CD14-positive monocyte (primary cell): ENCODE measurements around the gene OR10P1. TPM values are rescaled to one million over a fixed set of nuclear protein-coding genes. Genes with fewer than 3 reads are reported as not detected.

Experiments used
- DNase-seq, 3 donors: peaks; one replicate each; pipeline ENCODE4 v3.0.0-alpha.2; 2011 to 2022
- H2AFZ ChIP-seq: 2 replicates; pipeline ENCODE4 v1.6.0; 2012; ENCODE audit warnings: mild to moderate bottlenecking, low read depth, low read length, inconsistent platforms; ENCODE audit not compliant: insufficient read depth, poor library complexity, severe bottlenecking
- H3K27ac ChIP-seq, 2 donors: 1 replicate in 1 of 2; 2 replicates in 1 of 2; pipeline ENCODE4 v1.5.1; 2012 to 2013; ENCODE audit warnings: low read length in 2 of 2, control low read depth in 1 of 2, inconsistent platforms in 1 of 2, low read depth in 1 of 2, mild to moderate bottlenecking in 1 of 2
- H3K27me3 ChIP-seq, 2 donors: one replicate each; pipeline versions ENCODE4 v1.6.0 to v1.6.1; 2011 to 2013; ENCODE audit warnings: low read length in 2 of 2; ENCODE audit not compliant: control insufficient read depth in 2 of 2, insufficient read depth in 2 of 2
- H3K36me3 ChIP-seq, 2 donors: replicated peaks in 1 of 2; 1 replicate in 1 of 2; 2 replicates in 1 of 2; pipeline versions ENCODE4 v1.5.1 to v1.6.1; 2012 to 2013; ENCODE audit warnings: low read length in 2 of 2, control low read depth in 1 of 2, inconsistent platforms in 1 of 2, mild to moderate bottlenecking in 1 of 2; ENCODE audit not compliant: insufficient read depth in 2 of 2, control insufficient read depth in 1 of 2
- H3K4me1 ChIP-seq, 2 donors: 1 replicate in 1 of 2; 2 replicates in 1 of 2; pipeline versions ENCODE4 v1.5.1 to v1.6.1; 2012 to 2013; ENCODE audit warnings: low read length in 2 of 2, control low read depth in 1 of 2, inconsistent platforms in 1 of 2, mild to moderate bottlenecking in 1 of 2, moderate library complexity in 1 of 2; ENCODE audit not compliant: insufficient read depth in 2 of 2, control insufficient read depth in 1 of 2
- H3K4me2 ChIP-seq: replicated peaks from 2 replicates; pipeline ENCODE3; 2012; ENCODE audit warnings: low read length, moderate library complexity, mild to moderate bottlenecking; ENCODE audit not compliant: poor library complexity, severe bottlenecking; ENCODE audit errors: extremely low read depth
- H3K4me3 ChIP-seq, 3 experiments: fragments of 200-600 bp in 1 of 3; sonication (generic) in 1 of 3; replicated peaks in 1 of 3; 1 replicate in 2 of 3; 2 replicates in 1 of 3; pipeline ENCODE4 v1.5.1; 2011 to 2013; ENCODE audit warnings: low read length in 3 of 3, mild to moderate bottlenecking in 3 of 3, control low read depth in 2 of 3, low read depth in 2 of 3, inconsistent platforms in 1 of 3, moderate library complexity in 1 of 3
- H3K79me2 ChIP-seq: 2 replicates; pipeline ENCODE4 v1.6.0; 2012; ENCODE audit warnings: mild to moderate bottlenecking, control low read depth, inconsistent platforms, low read length, moderate library complexity; ENCODE audit not compliant: insufficient read depth
- H3K9ac ChIP-seq: 2 replicates; pipeline ENCODE4 v1.6.0; 2017; ENCODE audit warnings: low read length, mild to moderate bottlenecking; ENCODE audit not compliant: insufficient read depth, poor library complexity, severe bottlenecking
- H3K9me3 ChIP-seq, 2 donors: replicated peaks in 1 of 2; 1 replicate in 1 of 2; 2 replicates in 1 of 2; pipeline versions ENCODE4 v1.5.1 to v1.6.1; 2012 to 2013; ENCODE audit warnings: low read length in 2 of 2, control low read depth in 1 of 2; ENCODE audit not compliant: control insufficient read depth in 1 of 2, insufficient read depth in 1 of 2
- H4K20me1 ChIP-seq: 2 replicates; pipeline ENCODE4 v1.6.0; 2012; ENCODE audit warnings: mild to moderate bottlenecking, low read length, control low read depth, moderate library complexity; ENCODE audit not compliant: insufficient read depth
- H3K27ac Mint-ChIP-seq, 7 donors: one replicate each; pipeline ENCODE4 v1.8.0; 2020; ENCODE audit warnings: mild to moderate bottlenecking in 7 of 7, mixed read lengths in 7 of 7, moderate library complexity in 6 of 7, inconsistent platforms in 2 of 7
- H3K27me3 Mint-ChIP-seq, 3 donors: one replicate each; pipeline ENCODE4 v1.8.0; 2021 to 2022; ENCODE audit warnings: low read depth in 3 of 3, mild to moderate bottlenecking in 3 of 3, mixed read lengths in 3 of 3, moderate library complexity in 3 of 3, inconsistent platforms in 1 of 3
- H3K36me3 Mint-ChIP-seq, 2 donors: one replicate each; pipeline ENCODE4 v1.8.0; 2020; ENCODE audit warnings: mixed read lengths in 2 of 2, inconsistent platforms in 1 of 2, mild to moderate bottlenecking in 1 of 2
- H3K4me1 Mint-ChIP-seq: one replicate; pipeline ENCODE4 v1.8.0; 2020; ENCODE audit warnings: mild to moderate bottlenecking, mixed read lengths
- H3K4me3 Mint-ChIP-seq, 2 donors: one replicate each; pipeline ENCODE4 v1.8.0; 2020; ENCODE audit warnings: mild to moderate bottlenecking in 2 of 2, mixed read lengths in 2 of 2, moderate library complexity in 1 of 2
- H3K9me3 Mint-ChIP-seq, 7 donors: one replicate each; pipeline ENCODE4 v1.8.0; 2020 to 2022; ENCODE audit warnings: mixed read lengths in 7 of 7, mild to moderate bottlenecking in 6 of 7, moderate library complexity in 6 of 7, inconsistent platforms in 2 of 7
- CTCF ChIP-seq: fragments of 200-600 bp; IDR thresholded peaks from one replicate; pipeline ENCODE4 v1.8.0; 2022; ENCODE audit warnings: antibody characterized with exemption, mild to moderate bottlenecking
- WGBS: methylation state at CpG from one replicate; pipeline ENCODE4 v1.1.5; 2013; ENCODE audit warnings: missing lambda C conversion rate; ENCODE audit not compliant: insufficient coverage; 5-methylcytosine and 5-hydroxymethylcytosine counted together
- intact Hi-C, 2 donors: fragments of 100-400 bp; cut with micrococcal nuclease; formaldehyde crosslinking; loops; one replicate each; pipeline versions ENCODE4 v1.15.0 to v1.15.1; 2023
- polyA plus RNA-seq, 3 donors: library from polyadenylated mRNA; depleted of rRNA in 1 of 3; unstranded in 2 of 3; stranded (reverse) in 1 of 3; fragments of 300-500 nt in 2 of 3; fragments of >200 nt in 1 of 3; fragmentation: Illumina TruSeq in 2 of 3; gene quantifications; 1 replicate in 2 of 3; 2 replicates in 1 of 3; pipeline ENCODE4 v1.2.3, GENCODE V29; 2012 to 2021

The OR10P1 gene
- polyA plus RNA-seq, 3 donors: not detected

GRCh38 chr12:55654511-55655214 is 18.0 kb downstream of the OR10P1 start:
- Histone ChIP-seq H3K79me2 (no peaks in the 10 kb centered on the region), H4K20me1 (no peaks in the 10 kb centered on the region), H3K27ac (no peak overlapping the region), H3K36me3 (no peaks in the 10 kb centered on the region), H3K4me2 (no peak overlapping the region), H3K4me1 (peaks cover 12 to 16% of the 10 kb centered on the region in 2 donors), H2AFZ (no peak overlapping the region), H3K9me3 (peaks cover 21 to 32% of the 10 kb centered on the region in 2 donors), H3K4me3 (no peak overlapping the region), H3K27me3 (no peaks in the 10 kb centered on the region), H3K9ac (no peak overlapping the region)
- Mint-ChIP-seq H3K4me1 (peaks cover 40% of the 10 kb centered on the region), H3K36me3 (peaks cover 6 to 12% of the 10 kb centered on the region in 2 donors), H3K27me3 (peaks cover 0 to 8% (median 2%) of the 10 kb centered on the region in 3 donors), H3K9me3 (peaks cover 13 to 36% (median 28%) of the 10 kb centered on the region in 7 donors), H3K27ac (no peak overlapping the region), H3K4me3 (no peak overlapping the region)
- no peak for DNase-seq
- intact Hi-C loops: loop anchor here (5.0 kb wide), 3 partner anchors 32 to 68 kb away; partner anchors contain the start of gene RDH5 (in 1 of the 2)
- 96% methylated on average over 11 of the region's 17 CpGs for WGBS
- no peak for TF ChIP-seq CTCF

- Mint-ChIP-seq H3K4me3 (no peak overlapping the region), H3K36me3 (peaks cover 0 to under 1% of the 10 kb centered on the region in 2 donors), H3K4me1 (peaks cover 29% of the 10 kb centered on the region), H3K27me3 (peaks cover 0 to 2% (median 2%) of the 10 kb centered on the region in 3 donors), H3K9me3 (peaks cover 2 to 11% (median 9%) of the 10 kb centered on the region in 7 donors), H3K27ac (peak overlapping the region in 2 of 7 donors; percentile 28 to 73)
- no peak overlapping the region for H3K27ac ChIP-seq
- no peaks in the 10 kb centered on the region for H4K20me1 ChIP-seq
- H3K9me3 ChIP-seq: peaks cover 3 to 8% of the 10 kb centered on the region in 2 donors
- peaks cover 3 to 7% of the 10 kb centered on the region in 2 donors for H3K4me1 ChIP-seq
- H3K36me3 ChIP-seq: no peaks in the 10 kb centered on the region
- no peak overlapping the region for H3K4me3 ChIP-seq
- DNase-seq: no peak
- H3K27me3 ChIP-seq: no peaks in the 10 kb centered on the region
- H2AFZ ChIP-seq: no peak overlapping the region
- H3K79me2 ChIP-seq: no peaks in the 10 kb centered on the region
- no peak for TF ChIP-seq CTCF
- H3K9ac ChIP-seq: no peak overlapping the region
- intact Hi-C loops: loop anchor here (5.0 kb wide), 3 partner anchors 35 to 65 kb away; partner anchors contain the start of gene RDH5 (in 1 of the 2)
- no peak overlapping the region for H3K4me2 ChIP-seq
- 83% methylated on average over 1 of the region's 4 CpGs for WGBS
Measured at GRCh38 chr12:55657212-55657611, 20.5 kb downstream of the OR10P1 start.
